GM19193 (cell line): ENCODE measurements around the gene F7.

ENCODE experiments used
- POLR2A ChIP-seq: IDR thresholded peaks from 4 replicates; pipeline ENCODE4 v1.6.1; 2011; ENCODE audit not compliant: insufficient read depth, insufficient read length; ENCODE audit errors: extremely low read depth

Gene F7

GRCh38 chr13:113102727-113103126, 2.9 kb upstream of the F7 start:
- no peak for TF ChIP-seq POLR2A

GRCh38 chr13:113103646-113104045, 1.9 kb upstream of the F7 start:
- TF ChIP-seq POLR2A: no peak

DNA sequence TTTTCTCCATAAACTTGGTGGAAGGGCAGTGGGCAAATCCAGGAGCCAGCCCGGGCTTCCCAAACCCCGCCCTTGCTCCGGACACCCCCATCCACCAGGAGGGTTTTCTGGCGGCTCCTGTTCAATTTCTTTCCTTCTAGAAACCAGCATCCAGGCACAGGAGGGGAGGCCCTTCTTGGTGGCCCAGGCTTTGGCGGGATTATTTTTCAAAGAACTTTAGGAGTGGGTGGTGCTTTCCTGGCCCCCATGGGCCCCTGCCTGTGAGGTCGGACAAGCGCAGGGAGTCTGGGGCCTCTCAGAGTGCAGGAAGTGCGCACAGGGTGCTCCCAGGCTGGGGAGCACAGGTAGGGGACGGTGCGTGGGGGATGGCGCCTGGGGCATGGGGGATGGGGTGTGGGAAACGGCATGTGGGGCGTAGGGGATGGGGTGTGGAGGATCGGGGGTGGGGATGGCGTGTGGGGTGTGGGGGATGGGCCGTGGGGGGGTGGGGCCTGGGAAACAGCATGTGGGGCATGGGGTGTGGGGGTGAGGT, 396 bp downstream of the F7 start:
- no peak for TF ChIP-seq POLR2A

- no peak for TF ChIP-seq POLR2A
These were observed 1.2 kb downstream of the F7 start for GRCh38 chr13:113106711-113107351.

DNA sequence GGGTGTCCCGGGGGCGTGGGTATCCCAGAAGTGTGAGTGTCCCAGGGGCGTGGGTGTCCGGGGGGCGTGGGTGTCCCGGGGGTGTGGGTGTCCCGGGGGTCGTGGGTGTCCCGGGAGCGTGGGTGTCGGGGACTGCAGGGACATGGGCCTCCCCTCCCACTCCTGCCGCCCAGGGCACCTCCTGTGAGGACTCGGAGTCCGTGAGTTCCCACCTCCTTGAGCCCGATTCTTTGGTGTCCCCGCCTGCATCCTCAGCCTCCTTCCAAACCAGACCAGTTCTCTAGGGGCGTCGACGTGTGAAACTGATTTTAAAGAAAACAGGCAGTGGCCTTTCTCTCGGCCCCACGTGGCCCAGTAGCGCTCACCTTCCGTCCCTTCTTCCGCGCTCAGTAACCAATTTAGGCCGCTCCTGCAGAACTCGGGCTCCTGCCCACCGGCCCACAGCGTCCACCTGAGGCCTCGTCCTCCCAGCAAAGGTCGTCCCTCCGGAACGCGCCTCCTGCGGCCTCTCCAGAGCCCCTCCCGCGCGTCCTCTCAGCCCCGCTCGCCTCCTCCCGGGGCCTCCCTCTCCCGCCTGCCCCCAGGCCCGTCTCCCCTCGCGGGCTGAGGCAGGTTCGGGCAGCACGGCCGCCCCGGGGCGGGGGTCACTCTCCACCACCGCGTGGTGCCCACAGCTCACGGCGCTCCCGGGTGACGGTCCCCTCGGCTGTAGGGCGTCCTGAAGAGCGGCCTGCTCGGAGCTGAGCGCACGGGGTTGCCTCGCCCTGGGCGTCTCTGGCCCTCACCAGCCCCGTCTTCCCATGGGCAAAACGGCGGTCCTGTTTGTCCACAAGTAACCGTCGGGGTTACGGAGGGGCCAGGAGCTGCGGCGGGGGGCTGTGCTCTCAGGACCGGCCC, 3.8 kb downstream of the F7 start:
- TF ChIP-seq POLR2A: no peak

- TF ChIP-seq POLR2A: no peak
These were observed 4.7 kb downstream of the F7 start for GRCh38 chr13:113110048-113110851.

DNA sequence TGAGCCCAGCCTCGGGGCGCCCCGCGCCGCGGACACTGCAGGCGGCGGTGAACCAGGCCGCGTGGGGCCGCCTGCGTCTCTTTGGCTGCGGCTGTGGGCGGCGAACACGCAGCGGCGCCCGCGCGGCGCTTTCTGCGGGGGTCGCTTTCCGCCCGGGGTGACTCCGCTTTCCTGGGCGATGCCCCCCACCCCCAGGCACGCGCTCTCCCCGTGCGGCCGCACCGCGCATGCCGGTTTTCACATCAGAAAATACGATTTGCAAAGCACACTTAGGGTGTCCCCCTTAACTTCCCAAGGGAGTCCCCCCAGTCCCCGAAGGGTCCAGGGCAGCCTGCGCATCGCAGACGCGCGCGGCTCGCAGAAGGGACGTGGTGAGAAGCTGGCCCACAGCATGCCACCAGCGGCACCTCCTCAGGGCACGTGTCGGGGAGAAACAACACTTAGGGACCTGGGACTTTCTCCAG, 5.3 kb downstream of the F7 start:
- no peak for TF ChIP-seq POLR2A

DNA sequence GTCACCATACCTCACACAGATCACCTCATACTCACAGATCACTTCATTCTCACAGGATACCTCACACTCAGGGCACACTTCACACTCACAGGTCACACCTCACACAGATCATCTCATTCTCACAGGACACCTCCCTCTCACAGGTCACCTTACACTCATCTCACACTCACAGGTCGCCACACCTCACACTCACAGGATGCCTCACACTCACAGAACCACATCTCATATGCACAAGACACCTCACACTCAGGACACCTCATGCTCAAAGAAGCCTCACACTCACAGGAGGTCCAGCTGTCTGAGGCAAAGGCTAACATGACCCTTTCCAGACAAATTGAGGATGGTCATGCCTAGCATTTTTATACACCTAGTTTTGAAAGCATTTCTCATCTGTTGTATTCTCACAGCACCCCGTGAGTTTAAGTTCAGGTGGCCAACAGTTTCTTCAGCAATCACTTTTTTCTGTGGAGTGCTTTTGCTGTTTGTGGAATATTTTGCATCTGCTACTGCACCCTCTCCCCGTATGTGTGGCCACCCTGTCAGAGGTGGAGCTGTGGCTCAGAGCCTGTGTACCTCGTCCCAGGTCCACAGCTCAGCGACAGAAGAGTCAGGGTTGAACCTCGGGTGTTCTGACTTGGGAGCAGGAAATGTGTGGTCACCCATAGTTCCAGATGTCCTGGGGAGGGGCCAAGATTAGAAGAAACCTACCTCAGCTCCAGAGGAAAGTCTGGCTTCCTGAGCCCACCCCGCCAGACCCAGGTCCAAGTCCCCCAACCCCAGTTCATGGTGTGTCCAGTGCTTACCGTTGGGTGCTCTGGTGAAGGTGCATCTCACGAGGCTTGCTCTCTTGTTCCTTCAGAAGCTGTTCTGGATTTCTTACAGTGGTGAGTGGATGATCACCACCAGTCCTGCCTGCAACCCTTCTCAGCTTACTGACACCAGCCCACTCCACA, 7.6 kb downstream of the F7 start:
- no peak for TF ChIP-seq POLR2A

- no peak for TF ChIP-seq POLR2A
These were observed 8.3 kb downstream of the F7 start for GRCh38 chr13:113113846-113114271.

GRCh38 chr13:113114511-113115362, 9.1 kb downstream of the F7 start:
- no peak for TF ChIP-seq POLR2A

DNA sequence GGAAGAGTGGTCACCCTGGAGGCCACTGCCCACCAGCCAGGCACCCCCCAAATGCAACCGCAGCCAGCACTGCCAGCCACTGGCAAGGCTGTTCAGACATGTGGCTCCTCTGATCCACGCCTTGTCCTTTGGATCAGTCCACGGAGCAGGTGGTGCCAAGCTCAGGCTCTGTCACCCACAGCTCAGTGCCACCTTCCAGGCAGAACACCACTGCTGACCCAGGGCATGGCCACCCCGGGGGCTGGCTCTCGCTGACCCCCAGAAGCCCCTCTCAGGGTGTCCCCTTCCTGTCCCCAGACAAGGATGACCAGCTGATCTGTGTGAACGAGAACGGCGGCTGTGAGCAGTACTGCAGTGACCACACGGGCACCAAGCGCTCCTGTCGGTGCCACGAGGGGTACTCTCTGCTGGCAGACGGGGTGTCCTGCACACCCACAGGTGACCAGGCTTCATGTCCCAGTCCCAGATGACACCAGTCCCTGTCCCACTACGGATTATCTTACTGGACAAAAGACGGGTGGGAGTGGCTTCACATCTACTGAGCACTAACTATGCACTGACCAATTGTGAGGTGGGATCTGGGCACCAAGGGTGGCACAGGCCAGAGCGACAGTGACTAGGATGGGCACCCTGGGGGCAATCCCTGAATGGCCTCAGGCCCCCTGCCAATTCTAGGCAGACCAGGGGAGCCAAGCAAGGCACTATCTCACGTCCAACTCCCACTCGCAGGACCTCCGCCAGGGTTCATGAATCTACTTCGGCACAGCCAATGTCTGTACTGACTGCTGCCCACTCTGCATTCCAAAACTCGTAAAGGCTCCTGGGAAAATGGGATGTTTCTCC, 10.0 kb downstream of the F7 start:
- TF ChIP-seq POLR2A: no peak

DNA sequence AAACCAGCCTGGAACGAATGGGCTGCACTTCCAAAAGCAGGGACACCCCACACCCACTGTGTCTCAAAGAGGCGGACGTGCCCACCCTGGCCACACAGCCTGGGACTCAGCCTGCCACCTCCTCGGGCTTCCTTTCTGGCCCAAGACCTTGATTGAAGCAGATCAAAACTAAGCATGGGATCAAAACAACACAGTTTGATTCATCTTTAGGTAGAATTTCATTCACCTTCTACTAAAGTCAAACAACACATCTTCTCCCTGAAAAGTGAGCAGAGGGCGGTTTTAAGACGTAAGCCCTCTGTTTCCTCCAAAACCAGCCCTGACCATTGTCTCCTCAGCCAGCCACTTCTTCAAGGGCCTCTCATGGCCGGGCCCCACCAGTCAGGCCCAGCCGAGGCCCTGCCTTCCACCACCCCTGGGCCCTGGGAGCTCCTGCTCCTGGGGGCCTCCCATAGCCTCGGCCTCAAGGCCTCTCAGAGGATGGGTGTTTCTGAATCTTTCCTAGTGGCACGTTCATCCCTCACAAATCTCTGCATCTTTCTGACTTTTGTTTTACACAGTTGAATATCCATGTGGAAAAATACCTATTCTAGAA, 10.7 kb downstream of the F7 start:
- no peak for TF ChIP-seq POLR2A
